Lung microvascular endothelial cell (primary cell): Measurements from ENCODE around the gene PCDHGC4. TPM values are rescaled to one million over a fixed set of nuclear protein-coding genes. Genes with fewer than 3 reads are reported as not detected.
A peak's percentile ranks its signal among the peaks of the same experiment; 100 is the strongest.

Experiments used
- DNase-seq, 2 donors: peaks; one replicate each; pipeline versions ENCODE4 v3.0.0 to v3.0.0-alpha.2; 2010; ENCODE audit warnings: low read depth in 2 of 2
- total RNA-seq: library from RNA; depleted of rRNA; stranded (reverse); fragments of >200 nt; gene quantifications from 2 replicates; pipeline ENCODE4 v1.2.1, GENCODE V29; 2014

Gene PCDHGC4
- total RNA-seq, 1 donor from 2014 or later = 0.79 TPM

DNA sequence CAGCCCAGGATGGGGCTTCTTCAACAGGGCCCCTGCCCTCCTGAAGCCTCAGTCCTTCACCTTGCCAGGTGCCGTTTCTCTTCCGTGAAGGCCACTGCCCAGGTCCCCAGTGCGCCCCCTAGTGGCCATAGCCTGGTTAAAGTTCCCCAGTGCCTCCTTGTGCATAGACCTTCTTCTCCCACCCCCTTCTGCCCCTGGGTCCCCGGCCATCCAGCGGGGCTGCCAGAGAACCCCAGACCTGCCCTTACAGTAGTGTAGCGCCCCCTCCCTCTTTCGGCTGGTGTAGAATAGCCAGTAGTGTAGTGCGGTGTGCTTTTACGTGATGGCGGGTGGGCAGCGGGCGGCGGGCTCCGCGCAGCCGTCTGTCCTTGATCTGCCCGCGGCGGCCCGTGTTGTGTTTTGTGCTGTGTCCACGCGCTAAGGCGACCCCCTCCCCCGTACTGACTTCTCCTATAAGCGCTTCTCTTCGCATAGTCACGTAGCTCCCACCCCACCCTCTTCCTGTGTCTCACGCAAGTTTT, 27.6 kb downstream of the PCDHGC4 start:
- DNase-seq = peak; percentile 58 to 84

DNA sequence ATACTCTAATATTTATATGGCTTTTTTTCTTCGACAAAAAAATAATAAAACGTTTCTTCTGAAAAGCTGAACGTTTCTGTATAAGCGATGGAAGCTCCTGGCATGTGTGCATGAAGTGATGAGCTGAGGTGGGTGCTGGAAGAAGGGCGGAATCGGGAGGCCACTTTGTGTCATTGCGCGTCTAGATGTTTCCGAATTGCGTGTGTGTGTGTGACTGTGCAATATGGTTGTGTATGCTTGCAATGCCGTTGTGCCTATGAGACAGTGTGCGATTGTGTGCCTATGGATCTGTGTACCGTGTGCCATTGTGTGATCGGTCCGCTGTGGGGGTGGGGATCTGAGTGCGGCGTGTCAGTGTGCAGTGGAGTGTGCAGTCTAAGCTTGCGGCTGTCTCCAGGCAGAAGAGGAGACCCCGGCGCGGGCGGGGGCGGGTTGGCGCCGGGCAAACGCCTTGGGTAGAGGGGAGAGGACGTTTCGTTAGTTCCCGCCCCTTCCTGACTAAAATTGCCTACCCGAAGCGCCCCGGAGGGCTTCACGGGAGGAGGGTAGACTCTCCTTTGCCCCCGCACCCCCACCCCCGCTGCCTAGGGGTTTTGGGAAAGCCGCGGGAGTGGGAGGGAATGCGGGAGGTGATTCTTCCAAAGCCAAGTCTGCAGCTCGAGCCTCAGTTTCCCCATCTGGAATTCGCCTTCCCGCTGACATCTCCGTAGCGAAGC, 28.2 kb downstream of the PCDHGC4 start:
- DNase-seq = peak; percentile 58 to 72

DNA sequence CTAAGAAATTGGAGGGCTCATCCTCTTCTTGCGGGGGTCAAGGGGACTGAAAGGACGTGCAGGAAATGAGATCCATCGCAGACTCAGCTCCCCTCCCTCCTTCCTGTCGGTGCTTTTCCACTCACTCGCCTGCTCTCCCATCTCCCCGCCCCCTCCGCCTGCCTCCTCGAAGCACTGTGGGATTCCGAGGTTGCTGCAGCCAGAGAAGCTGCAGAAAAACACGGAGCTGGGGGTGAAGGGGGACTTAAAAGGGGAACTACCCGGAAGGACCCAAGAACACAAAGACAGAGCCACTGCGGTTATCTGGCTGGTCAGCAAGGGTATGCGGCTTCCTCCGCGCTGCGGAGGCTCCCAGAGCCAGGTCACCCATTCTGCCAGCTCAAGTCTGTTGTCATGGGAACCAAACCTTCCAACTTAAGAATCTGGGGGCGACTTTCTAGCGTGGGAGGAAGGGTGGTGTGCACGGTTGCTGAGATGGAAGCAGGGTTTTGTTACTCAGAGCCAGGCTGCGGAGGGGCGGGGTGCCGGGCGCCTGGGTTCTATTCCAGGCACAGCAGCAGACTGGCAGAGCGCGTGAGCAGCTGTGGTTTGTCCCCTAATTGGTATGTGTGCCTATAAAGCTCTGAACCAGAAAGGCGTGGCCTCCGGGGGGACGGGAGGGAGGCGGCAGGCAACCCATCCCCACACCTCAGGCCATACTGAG, 28.9 kb downstream of the PCDHGC4 start:
- DNase-seq = peak; percentile 72 to 83

DNA sequence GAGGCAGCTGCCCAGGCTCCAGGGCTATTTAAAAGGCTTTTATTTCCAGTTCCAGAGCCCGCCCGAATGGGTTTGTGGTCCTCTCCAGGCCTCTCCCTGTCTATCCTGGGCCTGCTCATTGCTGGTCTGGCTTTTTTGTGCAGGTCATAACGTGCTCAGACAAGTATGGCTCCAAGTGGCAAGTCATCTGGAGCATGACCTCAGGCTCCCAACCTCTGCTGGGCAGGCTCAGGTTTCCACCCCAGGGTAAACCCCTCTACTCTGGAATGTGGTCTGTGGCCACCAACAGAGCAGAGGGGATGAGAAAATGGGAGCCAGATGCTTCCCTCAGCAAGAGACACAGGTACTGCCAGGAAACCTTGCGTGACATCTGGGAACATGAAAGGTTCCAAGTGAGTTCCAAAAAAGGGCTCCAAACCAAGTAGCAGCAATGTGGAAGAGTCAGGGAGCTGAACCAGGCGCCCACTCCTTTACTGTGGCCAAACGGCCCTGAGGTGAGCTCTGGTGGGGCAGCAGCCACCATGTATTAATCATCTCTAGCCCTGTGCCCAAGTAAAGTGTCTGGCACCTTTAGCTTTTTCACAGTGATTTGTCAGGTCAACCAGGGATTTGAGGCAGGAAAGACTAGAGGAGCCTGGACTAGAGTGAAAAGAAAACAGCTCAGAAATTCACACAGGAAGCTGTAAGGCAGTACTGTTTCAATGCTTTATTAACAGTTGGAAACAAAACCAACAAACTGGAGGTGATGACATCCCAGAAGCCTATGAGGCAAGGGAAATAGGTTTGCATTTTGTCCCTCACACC, 29.7 kb downstream of the PCDHGC4 start:
- peak in 1 of 2 donors; percentile 41 for DNase-seq

DNA sequence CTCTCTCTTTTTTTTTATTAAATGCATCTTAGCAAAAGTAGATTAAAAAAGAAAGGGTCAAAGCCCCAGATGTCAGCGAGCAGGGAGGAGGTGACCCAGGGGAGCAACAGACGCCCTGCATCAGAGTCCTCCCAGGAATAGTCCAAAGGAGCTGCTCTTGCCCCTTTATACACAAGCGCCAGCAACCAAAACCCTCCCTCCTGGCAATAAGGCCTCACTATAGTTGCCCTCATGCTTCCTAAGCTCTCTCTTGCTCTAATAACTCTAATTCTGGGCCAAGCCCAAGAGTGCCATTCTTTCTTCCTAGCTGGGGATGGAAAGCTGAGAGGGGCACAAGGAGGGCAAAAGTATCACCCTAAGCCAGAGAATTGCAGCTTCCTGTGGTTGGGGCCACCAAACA, 30.3 kb downstream of the PCDHGC4 start:
- no peak for DNase-seq

DNA sequence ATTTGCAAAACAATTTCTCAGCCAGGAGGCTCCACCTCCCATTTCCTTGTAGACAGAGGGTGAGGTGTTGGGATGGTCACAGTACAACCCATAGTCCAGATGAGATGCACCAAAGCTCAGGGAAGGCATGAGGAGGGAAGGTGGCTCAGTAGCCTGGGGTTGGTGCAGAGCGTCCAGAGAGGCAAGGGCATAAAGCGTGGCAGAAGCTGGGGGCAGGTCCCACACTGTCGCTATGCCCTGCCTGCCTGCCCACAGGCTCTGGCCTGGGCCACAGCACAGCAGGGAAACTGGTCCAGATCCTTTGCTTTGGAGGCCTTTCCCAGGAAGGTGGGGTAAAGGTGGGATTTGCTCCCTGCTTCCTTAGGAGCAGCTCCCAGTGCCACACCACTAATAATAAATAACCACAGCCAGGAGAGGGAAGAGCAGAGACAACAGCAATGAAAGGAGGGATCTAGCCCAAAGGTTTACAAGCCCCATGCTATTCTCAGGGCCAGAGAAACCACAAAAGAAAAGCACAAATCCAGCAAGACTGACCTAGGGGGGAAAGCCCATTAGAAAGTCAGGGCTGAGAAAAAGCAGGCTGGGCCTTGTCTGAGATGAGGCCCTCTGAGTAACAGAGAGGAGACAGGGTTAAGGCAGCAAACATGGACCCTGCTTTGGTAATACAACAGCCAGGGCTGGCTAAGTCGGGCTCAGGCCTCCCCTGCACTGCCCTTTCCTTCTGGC, 31.3 kb downstream of the PCDHGC4 start:
- DNase-seq = no peak

DNA sequence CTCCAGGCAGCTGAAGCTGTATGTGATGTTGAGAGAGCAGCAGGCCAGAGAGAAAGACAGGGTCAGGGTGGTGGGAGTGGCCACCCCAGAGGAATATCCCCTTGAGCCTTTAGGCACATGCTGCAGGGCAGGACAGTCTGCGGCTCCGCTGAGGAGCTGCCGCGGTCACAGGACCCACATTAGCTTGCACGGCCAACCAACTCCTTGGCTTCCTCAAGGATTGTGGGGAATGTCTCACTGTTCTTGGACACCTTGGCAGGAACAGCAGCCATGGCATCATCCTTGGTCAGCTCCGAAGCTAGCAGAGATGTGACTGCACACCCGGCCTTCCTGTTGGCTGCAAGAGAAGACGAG, 31.8 kb downstream of the PCDHGC4 start:
- no peak for DNase-seq

DNA sequence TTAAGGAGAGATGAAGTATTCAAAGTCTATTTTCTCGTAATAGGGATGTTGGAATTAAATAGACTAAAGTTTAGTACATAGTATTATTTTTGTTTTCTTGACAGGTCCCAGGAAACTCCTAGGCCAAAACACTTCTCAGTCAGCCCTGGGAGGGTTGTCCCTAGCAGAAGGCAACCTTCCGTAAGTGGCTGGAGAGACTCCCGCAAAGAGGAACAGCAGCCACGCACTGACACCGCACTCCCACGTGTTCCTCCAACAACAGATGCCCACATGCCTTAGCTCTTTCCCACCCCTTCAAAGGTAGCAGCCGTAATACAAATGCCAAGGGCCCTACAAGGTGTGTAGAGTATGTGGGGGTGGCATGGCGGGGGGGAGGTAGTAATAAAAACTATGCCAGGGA, 32.5 kb downstream of the PCDHGC4 start:
- no peak for DNase-seq

DNA sequence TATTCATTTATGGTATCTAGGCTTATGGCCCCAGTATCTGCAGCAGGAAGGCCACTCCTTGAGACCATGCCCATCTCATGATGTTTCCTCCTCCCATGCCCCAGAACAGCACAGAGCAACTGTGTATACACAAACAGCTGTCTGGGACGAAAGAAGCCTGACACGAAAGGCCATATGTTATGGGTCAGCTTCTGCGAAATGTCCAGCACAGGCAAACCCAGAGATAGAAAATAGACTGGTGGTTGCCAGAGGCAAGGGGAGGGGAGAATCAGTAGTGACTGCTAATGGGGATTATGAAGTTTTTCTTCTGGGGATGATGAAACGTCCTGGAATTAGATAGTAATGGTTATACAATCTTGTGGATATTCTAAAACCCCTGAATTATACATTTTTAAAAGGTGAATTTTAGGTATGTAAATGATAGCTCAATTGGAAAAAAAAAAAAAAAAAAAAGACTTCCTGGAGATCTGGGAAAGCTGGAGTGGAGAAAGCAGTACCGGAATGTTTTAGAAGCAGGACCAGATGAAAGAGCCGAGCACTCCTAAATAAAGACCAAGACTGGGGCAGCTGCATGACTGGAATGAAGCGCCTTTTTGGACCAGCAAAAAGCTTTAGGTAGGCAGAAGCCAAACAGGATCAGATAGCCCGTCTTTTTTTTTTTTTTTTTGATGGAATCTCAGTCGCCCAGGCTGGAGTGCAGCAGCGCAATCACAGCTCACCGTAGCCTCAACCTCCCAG, 33.2 kb downstream of the PCDHGC4 start:
- no peak for DNase-seq

DNA sequence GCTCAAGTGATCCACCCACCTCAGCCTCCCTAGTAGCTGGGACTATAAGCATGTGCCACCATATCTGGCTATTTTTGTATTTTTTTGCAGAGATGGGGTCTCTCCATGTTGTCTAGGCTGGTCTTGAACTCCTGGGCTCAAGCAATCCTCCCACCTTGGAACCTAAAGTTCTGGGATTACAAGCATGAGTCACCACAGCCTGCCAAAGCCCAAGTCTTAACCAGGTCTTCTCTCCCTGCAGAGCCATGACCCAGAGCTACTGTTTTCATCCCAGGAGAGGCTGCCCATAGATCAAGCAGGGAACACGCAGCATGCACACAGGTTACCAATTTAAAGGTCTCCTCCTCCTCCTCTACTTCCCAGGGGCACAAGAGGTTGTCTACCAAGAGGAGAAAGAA, 33.8 kb downstream of the PCDHGC4 start:
- no peak for DNase-seq

DNA sequence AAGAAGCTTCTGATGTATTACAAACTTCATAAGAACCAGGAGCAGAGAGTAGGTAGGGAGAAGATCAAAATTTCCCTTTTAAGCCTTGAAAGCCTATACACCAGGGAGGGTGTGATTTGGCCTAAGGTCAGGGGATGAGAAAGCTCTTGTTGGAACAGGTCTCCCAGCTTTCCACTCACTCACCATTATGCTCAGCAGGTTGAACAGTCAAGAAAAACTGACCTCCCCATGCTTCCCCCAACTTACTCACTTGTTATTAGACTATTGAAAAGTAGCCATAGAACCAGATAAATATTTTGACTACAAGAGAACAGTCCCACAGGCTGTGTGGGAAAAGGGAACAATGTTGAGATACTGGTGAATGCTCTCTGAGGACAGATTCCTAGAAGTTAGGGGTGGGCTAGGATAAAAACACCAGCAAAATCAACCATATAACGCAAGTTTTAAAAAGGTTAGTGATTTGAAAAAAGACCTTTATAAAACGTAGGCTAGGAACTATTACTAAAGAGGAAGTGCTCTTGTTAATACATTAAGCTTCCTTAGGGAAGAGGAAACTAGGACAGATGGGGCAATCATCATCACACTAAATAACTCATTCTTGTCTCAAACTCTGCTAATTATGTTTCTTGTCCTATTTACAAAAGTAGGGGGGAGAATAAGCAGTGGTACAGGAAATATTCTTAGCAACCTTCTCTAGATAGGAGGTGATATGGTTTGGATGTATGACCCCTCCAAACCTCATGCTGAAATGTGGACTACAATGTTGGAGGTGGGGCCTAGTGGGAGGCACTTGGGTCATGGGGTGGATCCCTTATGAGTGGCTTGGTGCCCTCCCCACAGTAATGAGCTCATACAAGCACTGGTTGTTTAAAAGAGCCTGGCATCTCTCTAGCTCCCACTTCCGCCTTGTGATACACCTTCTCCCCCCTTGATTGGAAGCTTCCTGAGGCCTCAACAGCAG, 35.1 kb downstream of the PCDHGC4 start:
- DNase-seq = no peak

DNA sequence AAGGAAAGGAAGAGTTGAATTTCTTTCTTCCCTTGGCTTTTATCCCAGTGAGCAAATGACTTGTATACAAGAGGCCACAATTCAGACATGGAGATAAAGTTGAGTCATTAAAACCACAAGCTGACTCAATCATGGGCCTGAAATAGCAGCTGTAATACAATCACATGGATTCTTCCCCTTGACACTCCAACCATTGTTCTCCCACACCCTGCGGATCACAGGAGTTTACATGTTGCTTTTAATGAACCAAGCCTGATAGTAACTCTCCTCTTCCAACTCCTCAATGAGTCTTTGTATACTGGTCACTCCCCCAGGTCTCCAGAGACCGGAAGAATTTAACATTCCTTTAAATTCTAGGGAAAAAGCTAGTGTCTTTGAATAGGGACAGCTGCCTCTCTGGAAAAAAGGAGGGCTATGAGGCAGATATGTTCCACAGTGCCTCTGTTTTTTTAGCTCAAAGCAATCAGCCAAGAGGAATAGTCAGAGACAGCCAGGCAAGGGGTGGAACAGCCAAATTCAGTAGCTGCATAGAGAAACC, 36.5 kb downstream of the PCDHGC4 start:
- DNase-seq = peak; percentile 95 to 99

DNA sequence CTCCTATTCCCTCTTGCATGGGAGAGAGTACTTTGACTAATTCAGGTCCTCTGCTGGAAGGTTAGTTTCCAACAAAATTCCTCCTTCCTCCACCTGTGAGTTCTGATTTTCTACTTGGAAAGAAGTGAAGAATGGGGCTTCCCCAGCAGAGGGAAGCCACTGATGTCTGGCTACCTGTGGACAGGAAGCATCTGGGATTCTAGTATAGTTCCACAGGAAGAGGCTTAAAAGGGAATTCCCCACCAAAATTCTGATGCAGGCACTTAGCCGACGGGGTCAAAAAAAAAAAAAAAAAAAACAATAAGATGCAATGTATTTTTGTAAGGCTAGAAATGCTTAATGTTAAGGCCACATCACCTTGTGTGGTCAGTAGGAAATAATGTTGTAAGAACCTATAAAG, 37.5 kb downstream of the PCDHGC4 start:
- peak; percentile 71 to 83 for DNase-seq

DNA sequence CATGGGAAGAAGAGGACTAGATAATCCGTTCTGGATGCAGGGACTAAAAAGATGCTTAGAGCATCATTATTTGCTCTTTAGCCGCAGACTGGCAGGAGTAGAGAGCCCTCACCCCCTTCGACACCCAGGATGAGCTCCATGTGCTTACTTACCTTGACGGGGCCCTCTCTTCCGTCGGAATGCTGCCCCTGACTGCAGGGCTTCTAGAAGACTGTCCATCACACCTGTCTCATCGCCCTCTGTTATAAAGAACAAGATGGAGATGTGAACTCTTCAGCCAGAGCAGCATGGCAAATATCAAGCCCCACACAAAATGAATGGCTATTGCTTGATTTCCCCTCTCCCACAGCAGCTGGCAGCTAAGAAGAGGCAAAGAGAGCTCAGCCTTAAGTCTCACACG, 39.2 kb downstream of the PCDHGC4 start:
- DNase-seq = no peak

DNA sequence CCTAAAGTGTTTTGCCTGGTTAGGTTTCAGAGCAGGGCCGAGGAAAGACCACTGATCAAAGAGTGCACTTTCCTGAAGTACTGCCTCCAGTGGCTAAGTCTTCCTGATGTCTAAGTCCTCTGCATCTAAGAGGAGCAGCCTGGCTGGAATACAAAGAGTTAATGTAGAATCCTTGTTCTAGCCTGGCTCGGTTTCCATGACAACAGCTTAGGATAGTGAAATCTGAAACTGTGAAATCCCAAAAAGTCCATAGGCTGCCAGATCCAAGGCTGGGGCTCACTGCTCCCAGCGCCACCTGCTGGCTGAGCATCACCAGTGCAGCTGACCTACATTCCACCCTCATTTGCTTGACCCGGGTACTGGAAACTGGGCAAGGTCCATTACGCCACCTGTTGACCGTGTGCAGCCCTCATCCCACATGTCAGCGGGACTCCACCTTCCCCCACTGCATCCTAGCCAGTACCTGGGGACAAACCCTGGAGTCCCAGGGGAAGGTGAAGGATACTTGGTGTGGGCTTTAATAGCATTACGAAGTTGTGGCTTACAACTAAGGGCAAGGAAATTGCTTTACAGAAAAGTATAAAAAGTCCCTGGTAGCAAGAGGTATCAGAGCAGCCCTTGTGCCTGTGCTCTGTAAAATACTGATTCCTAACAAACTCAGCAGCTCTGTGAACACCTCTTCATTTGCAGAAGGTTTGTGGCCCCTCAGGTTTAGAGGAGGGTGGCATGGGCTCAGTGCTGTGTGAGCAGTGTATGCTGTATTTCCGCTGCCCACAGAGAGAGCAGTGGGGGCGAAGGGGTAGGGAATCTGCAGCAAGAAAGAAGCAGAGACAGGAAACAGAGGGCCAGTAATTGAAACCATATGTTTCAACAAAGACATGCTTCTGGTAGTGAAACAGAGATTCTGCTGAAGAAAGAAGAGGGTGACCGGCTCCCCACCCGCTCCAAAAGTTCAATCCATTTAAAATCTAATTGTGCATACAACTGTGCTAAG, 40.1 kb downstream of the PCDHGC4 start:
- DNase-seq = peak; percentile 92 to 96

DNA sequence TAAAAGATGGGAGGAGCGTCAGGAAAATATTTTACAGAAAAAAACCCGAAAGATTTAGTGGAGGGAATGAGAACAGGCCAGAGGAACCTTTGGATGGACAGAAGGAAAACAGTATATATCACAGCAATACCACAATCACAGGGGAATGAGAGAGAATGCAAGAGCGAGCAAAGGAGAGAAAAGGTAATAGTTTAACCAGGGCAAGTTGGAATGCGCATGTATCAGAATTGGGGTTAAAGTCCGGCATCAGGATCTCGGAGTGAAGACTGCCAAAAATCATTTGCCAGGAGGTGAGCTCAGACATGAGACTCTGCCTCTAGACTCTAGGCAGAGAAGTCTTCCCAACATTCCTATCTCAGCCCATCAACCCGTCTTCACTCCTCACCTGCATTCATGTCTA, 40.8 kb downstream of the PCDHGC4 start:
- no peak for DNase-seq

DNA sequence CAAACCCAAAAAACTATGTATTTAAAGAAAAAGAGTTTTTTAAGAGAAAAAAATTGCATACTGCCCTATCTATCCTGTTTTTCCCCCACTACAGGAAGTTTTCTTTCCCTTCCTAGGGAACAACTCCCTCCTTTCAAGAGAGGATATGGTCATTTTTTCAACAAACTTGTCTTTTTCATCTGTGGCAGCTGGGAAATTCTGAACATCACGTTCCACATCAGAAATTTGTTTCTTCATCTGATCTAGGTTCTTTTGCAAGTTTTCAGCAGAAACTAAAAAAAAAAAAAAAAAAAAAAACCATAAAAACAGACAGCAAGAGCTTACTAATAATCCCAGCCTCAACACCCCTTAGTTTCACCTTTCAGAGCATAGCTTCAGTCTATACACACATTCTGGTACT, 42.6 kb downstream of the PCDHGC4 start:
- no peak for DNase-seq
